IMR-90 (cell line): ENCODE data around the gene ZNF284. TPM values are rescaled to one million over a fixed set of nuclear protein-coding genes. Genes with fewer than 3 reads are reported as not detected.

Experiments used
- ATAC-seq: fragments of 200-7000 bp; cut with Tn5 transposase; 2 replicates; pipeline ENCODE4 v1.9.1; 2020; ENCODE audit warnings: low read depth, mild to moderate bottlenecking, moderate library complexity
- BruUV-seq: library from RNA; stranded (reverse); fragments of 400-500 nt; replicated peaks from 2 replicates; lab custom pipeline; 2021; lab: Mats Ljungman, UMichigan
- CTCF ChIA-PET: fragments of 300-600 bp; formaldehyde crosslinking; extraction: SDS; loops from one replicate; lab custom pipeline; 2021; ENCODE audit warnings: antibody characterized with exemption; lab: Yijun Ruan, JAX
- POLR2A ChIA-PET: fragments of 300-600 bp; sonication (Branson Sonifier 250); formaldehyde crosslinking; loops from one replicate; lab custom pipeline; 2022; ENCODE audit warnings: antibody characterized with exemption; ENCODE audit not compliant: unreplicated experiment; lab: Charles Lee
- DNase-seq: peaks from one replicate; pipeline ENCODE4 v3.0.0; 2013
- H2AFZ ChIP-seq: replicated peaks from 2 replicates; pipeline ENCODE3; 2013; ENCODE audit warnings: low read length, mild to moderate bottlenecking; ENCODE audit not compliant: poor library complexity
- H2AK5ac ChIP-seq: 2 replicates; pipeline ENCODE4 v1.6.1; 2013; ENCODE audit warnings: low read depth, low read length, inconsistent platforms
- H2AK9ac ChIP-seq: replicated peaks from 2 replicates; pipeline ENCODE3; 2013; ENCODE audit warnings: mild to moderate bottlenecking, low read depth, low read length, moderate library complexity; ENCODE audit not compliant: poor library complexity
- H2BK120ac ChIP-seq: 2 replicates; pipeline ENCODE4 v1.6.1; 2013; ENCODE audit warnings: low read depth, low read length, inconsistent platforms
- H2BK15ac ChIP-seq: 3 replicates; pipeline ENCODE4 v1.6.1; 2013; ENCODE audit warnings: low read depth, low read length, inconsistent platforms
- H2BK20ac ChIP-seq: 2 replicates; pipeline ENCODE4 v1.6.1; 2013; ENCODE audit warnings: low read depth, mild to moderate bottlenecking, inconsistent platforms, low read length, moderate library complexity
- H2BK5ac ChIP-seq: 2 replicates; pipeline ENCODE4 v1.6.1; 2013; ENCODE audit warnings: mild to moderate bottlenecking, low read depth, low read length, inconsistent platforms; ENCODE audit not compliant: poor library complexity, severe bottlenecking
- H3K14ac ChIP-seq: replicated peaks from 2 replicates; pipeline ENCODE4 v1.6.1; 2013; ENCODE audit warnings: low read depth, low read length, inconsistent platforms
- H3K18ac ChIP-seq: 2 replicates; pipeline ENCODE4 v1.6.1; 2013; ENCODE audit warnings: low read depth, low read length, control low read depth
- H3K23ac ChIP-seq: 2 replicates; pipeline ENCODE4 v1.6.1; 2013; ENCODE audit warnings: low read depth, low read length, inconsistent platforms
- H3K27ac ChIP-seq: 2 replicates; pipeline ENCODE4 v1.5.1; 2013; ENCODE audit warnings: mild to moderate bottlenecking, control low read depth, low read length; ENCODE audit not compliant: insufficient read depth
- H3K27me3 ChIP-seq: 2 replicates; pipeline ENCODE4 v1.6.1; 2013; ENCODE audit warnings: low read length; ENCODE audit not compliant: control insufficient read depth, insufficient read depth
- H3K36me3 ChIP-seq: 2 replicates; pipeline ENCODE4 v1.6.1; 2013; ENCODE audit warnings: low read length, mixed read lengths; ENCODE audit not compliant: control insufficient read depth, insufficient read depth
- H3K4ac ChIP-seq: 2 replicates; pipeline ENCODE4 v1.6.1; 2013; ENCODE audit warnings: low read depth, low read length, inconsistent platforms
- H3K4me1 ChIP-seq: 2 replicates; pipeline ENCODE4 v1.6.1; 2013; ENCODE audit warnings: low read length, mixed read lengths; ENCODE audit not compliant: control insufficient read depth, insufficient read depth
- H3K4me2 ChIP-seq: 2 replicates; pipeline ENCODE4 v1.6.1; 2013; ENCODE audit warnings: low read depth, mild to moderate bottlenecking, control low read depth, low read length, moderate library complexity
- H3K4me3 ChIP-seq: 2 replicates; pipeline ENCODE4 v1.5.1; 2013; ENCODE audit warnings: low read depth, mild to moderate bottlenecking, control low read depth, low read length, moderate library complexity; ENCODE audit not compliant: insufficient read depth
- H3K56ac ChIP-seq: 2 replicates; pipeline ENCODE4 v1.6.1; 2013; ENCODE audit warnings: low read length, inconsistent platforms; ENCODE audit not compliant: insufficient read depth; ENCODE audit errors: extremely low read depth
- H3K79me1 ChIP-seq, 2 experiments: 2 replicates each; pipeline ENCODE4 v1.6.1; 2013; ENCODE audit warnings: low read length in 2 of 2, inconsistent platforms in 1 of 2, low read depth in 1 of 2
- H3K9ac ChIP-seq: 2 replicates; pipeline ENCODE4 v1.6.1; 2013; ENCODE audit warnings: low read depth, low read length, control low read depth
- H3K9me1 ChIP-seq: 2 replicates; pipeline ENCODE4 v1.6.1; 2013; ENCODE audit warnings: low read length, inconsistent platforms; ENCODE audit not compliant: insufficient read depth
- H3K9me3 ChIP-seq: 2 replicates; pipeline ENCODE4 v1.6.1; 2013; ENCODE audit warnings: low read length; ENCODE audit not compliant: control insufficient read depth, insufficient read depth
- H4K20me1 ChIP-seq: 2 replicates; pipeline ENCODE4 v1.6.1; 2013; ENCODE audit warnings: low read length, inconsistent platforms; ENCODE audit not compliant: insufficient read depth
- H4K5ac ChIP-seq: 2 replicates; pipeline ENCODE4 v1.6.1; 2013; ENCODE audit warnings: mild to moderate bottlenecking, low read depth, low read length, control low read depth
- H4K8ac ChIP-seq, 2 experiments: 2 replicates each; pipeline ENCODE4 v1.6.1; 2013; ENCODE audit warnings: low read depth in 2 of 2, low read length in 2 of 2, control low read depth in 1 of 2, inconsistent platforms in 1 of 2
- H4K91ac ChIP-seq: 2 replicates; pipeline ENCODE4 v1.6.1; 2013; ENCODE audit warnings: low read depth, low read length, inconsistent platforms; ENCODE audit not compliant: insufficient read depth
- BHLHE40 ChIP-seq: fragments of 150-350 bp; IDR thresholded peaks from 2 replicates; pipeline ENCODE4 v1.6.1; 2016; ENCODE audit warnings: mild to moderate bottlenecking, low read depth, low read length
- CHD1 ChIP-seq: IDR thresholded peaks from 2 replicates; pipeline ENCODE4 v1.6.1; 2012; ENCODE audit warnings: low read depth, low read length, improper control_type of control experiment
- CTCF ChIP-seq: conservative IDR thresholded peaks from 2 replicates; pipeline ENCODE4 v1.5.1; 2012; ENCODE audit warnings: mild to moderate bottlenecking, low read depth, low read length, improper control_type of control experiment
- MAZ ChIP-seq: IDR thresholded peaks from 2 replicates; pipeline ENCODE4 v1.6.1; 2012; ENCODE audit warnings: low read depth, mild to moderate bottlenecking, low read length, improper control_type of control experiment, moderate library complexity, borderline replicate concordance
- NFE2L2 ChIP-seq: fragments of 150-350 bp; IDR thresholded peaks from 2 replicates; pipeline ENCODE4 v1.6.1; 2016; ENCODE audit warnings: low read depth, mild to moderate bottlenecking, low read length
- POLR2A ChIP-seq: IDR thresholded peaks from 2 replicates; pipeline ENCODE4 v1.6.1; 2012; ENCODE audit warnings: mild to moderate bottlenecking, low read depth, low read length
- RFX5 ChIP-seq: IDR thresholded peaks from 2 replicates; pipeline ENCODE4 v1.8.0; 2012; ENCODE audit warnings: low read depth, mild to moderate bottlenecking, low read length, moderate library complexity
- WGBS, 2 experiments: methylation state at CpG; one replicate each; pipeline versions ENCODE4 v1.1.5 to v1.1.7; 2013; ENCODE audit warnings: missing lambda C conversion rate in 2 of 2; ENCODE audit not compliant: insufficient read length in 1 of 2; ENCODE audit errors: extremely low coverage in 2 of 2; 5-methylcytosine and 5-hydroxymethylcytosine counted together
- dilution Hi-C: fragments of 300-500 bp; cut with HindIII; formaldehyde crosslinking; loops from one replicate; pipeline ENCODE4 v1.14.3; 2018; ENCODE audit warnings: low sequenced_read_pairs; ENCODE audit not compliant: unreplicated experiment
- in situ Hi-C: fragments of 300-500 bp; cut with MboI; formaldehyde crosslinking; loops from 3 replicates; pipeline ENCODE4 v1.14.3; 2019; ENCODE audit warnings: low sequenced_read_pairs, inconsistent platforms, mixed read lengths
- intact Hi-C: fragments of 100-400 bp; cut with micrococcal nuclease; formaldehyde crosslinking; loops from 2 replicates; pipeline ENCODE4 v1.10.0; 2022
- polyA plus RNA-seq, 3 experiments: library from polyadenylated mRNA; depleted of rRNA; stranded (reverse); fragments of >200 nt; gene quantifications; 2 replicates each; pipeline ENCODE4 v1.2.3, GENCODE V29; 2012; ENCODE audit warnings: low replicate concordance in 1 of 3
- total RNA-seq: library from RNA; depleted of rRNA; stranded (reverse); fragments of >200 nt; gene quantifications from 2 replicates; pipeline ENCODE4 v1.2.3, GENCODE V29; 2012
- TF ChIP-seq, protein P1 (sequence below): fragments of 150-350 bp; IDR thresholded peaks from 2 replicates; pipeline ENCODE4 v1.6.1; 2016; ENCODE audit warnings: low read depth, mild to moderate bottlenecking, low read length, moderate library complexity, borderline replicate concordance

The ZNF284 gene
- total and polyA plus RNA-seq, 2 of the 4 experiments (the other 2 are of a cell fraction), result 1.2 to 4.1 TPM

DNA sequence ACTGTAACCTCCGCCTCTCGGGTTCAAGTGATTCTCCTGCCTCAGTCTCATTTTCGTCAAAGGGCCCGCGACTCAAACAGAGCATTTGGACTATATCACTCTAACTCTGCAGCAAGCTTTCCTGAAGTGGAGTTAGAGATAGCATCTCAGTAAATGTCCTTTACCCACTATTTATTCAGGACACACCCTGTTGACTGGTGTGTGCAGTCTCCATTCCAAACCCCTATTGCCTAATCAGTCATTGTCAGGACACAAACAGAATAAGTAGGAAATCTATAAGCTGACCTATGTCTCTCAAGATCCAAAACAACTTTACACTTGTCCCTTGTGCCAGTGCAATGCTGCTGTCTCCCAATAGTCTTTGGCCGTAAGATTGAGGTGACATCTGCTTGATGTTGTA lies 45.3 kb upstream of the ZNF284 start:
- no TSS peak for BruUV-seq

More for the DNA sequence above, 45.3 kb upstream of the ZNF284 start:
- H2BK15ac ChIP-seq, result no peak overlapping the region
- no peaks in the 10 kb centered on the region for H3K27me3 ChIP-seq
- no peak overlapping the region for H3K23ac ChIP-seq
- no peak overlapping the region for H2BK20ac ChIP-seq
- dilution Hi-C loops (no loop called here), in situ Hi-C loops (no loop called here), intact Hi-C loops (no loop called here)
- no peak overlapping the region for H2AK5ac ChIP-seq
- H3K9me1 ChIP-seq, result peaks cover 8% of the 10 kb centered on the region; the same call in 1 of the 2 replicates
- DNase-seq, result no peak
- no peak overlapping the region for H2BK5ac ChIP-seq
- no peak overlapping the region for H4K5ac ChIP-seq
- no peak overlapping the region for H3K9ac ChIP-seq
- ATAC-seq, result no peak
- no peak overlapping the region for H4K91ac ChIP-seq
- no peak for TF ChIP-seq RFX5
- no peak for TF ChIP-seq MAZ
- TF ChIP-seq CTCF, result no peak
- no peak for TF ChIP-seq NFE2L2
- TF ChIP-seq POLR2A, result no peak
- no peak for TF ChIP-seq BHLHE40
- no peak for TF ChIP-seq CHD1
- TF ChIP-seq, protein P1, sequence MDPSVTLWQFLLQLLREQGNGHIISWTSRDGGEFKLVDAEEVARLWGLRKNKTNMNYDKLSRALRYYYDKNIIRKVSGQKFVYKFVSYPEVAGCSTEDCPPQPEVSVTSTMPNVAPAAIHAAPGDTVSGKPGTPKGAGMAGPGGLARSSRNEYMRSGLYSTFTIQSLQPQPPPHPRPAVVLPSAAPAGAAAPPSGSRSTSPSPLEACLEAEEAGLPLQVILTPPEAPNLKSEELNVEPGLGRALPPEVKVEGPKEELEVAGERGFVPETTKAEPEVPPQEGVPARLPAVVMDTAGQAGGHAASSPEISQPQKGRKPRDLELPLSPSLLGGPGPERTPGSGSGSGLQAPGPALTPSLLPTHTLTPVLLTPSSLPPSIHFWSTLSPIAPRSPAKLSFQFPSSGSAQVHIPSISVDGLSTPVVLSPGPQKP, result no peak
- no peak overlapping the region for H2AK9ac ChIP-seq
- peaks cover 29% of the 10 kb centered on the region for H3K36me3 ChIP-seq
- no peak overlapping the region for H3K4me3 ChIP-seq
- H3K4me1 ChIP-seq, result no peaks in the 10 kb centered on the region; the same call in 1 of the 2 replicates
- H4K20me1 ChIP-seq, result no peaks in the 10 kb centered on the region
- no peak overlapping the region for H3K4ac ChIP-seq
- ChIA-PET POLR2A (no interaction called here), CTCF (no interaction called here)
- H3K4me2 ChIP-seq, result no peak overlapping the region
- WGBS, 2 experiments, result 100% methylated on average over 1 of the region's 6 CpGs; no CpG with 5 or more reads in 1 of the 2 experiments
- H3K56ac ChIP-seq, result no peak overlapping the region
- H3K18ac ChIP-seq, result no peak overlapping the region
- H3K14ac ChIP-seq, result no peak overlapping the region
- no peak overlapping the region for H4K8ac ChIP-seq
- peaks cover 17% of the 10 kb centered on the region for H3K9me3 ChIP-seq
- H2AFZ ChIP-seq, result no peak overlapping the region
- H2BK120ac ChIP-seq, result no peak overlapping the region
- H3K79me1 ChIP-seq, result peaks cover 15 to 27% of the 10 kb centered on the region in 2 experiments
- H3K27ac ChIP-seq, result no peak overlapping the region
